PC-3 (cell line): ENCODE results near the gene TGM2. TPM values are rescaled to one million over a fixed set of nuclear protein-coding genes. Genes with fewer than 3 reads are reported as not detected.

Experiments used
- ATAC-seq: fragments of 200-7000 bp; cut with Tn5 transposase; 2 replicates; pipeline ENCODE4 v1.9.1; 2020; ENCODE audit warnings: mild to moderate bottlenecking, moderate library complexity
- BruUV-seq: library from RNA; stranded (reverse); fragments of 400-500 nt; replicated peaks from 2 replicates; lab custom pipeline; 2021; lab: Mats Ljungman, UMichigan
- CTCF ChIA-PET: fragments of 300-600 bp; sonication (Branson Sonifier 250); formaldehyde crosslinking; loops from one replicate; lab custom pipeline; 2022; ENCODE audit warnings: antibody characterized with exemption; lab: Charles Lee
- POLR2A ChIA-PET: fragments of 300-600 bp; sonication (Branson Sonifier 250); formaldehyde crosslinking; loops from one replicate; lab custom pipeline; 2022; ENCODE audit warnings: antibody characterized with exemption; ENCODE audit not compliant: unreplicated experiment; lab: Charles Lee
- DNase-seq: peaks from one replicate; pipeline ENCODE4 v3.0.0-alpha.2; 2015
- H2AFZ ChIP-seq: fragments of 300-600 bp; sonication (generic); 2 replicates; pipeline ENCODE4 v1.6.0; 2016; ENCODE audit warnings: antibody characterized with exemption, low read length
- H3F3A ChIP-seq: fragments of 300-600 bp; sonication (generic); one replicate; pipeline ENCODE4 v1.6.0; 2017; ENCODE audit warnings: antibody characterized with exemption, low read length, control low read depth, mild to moderate bottlenecking; ENCODE audit not compliant: unreplicated experiment
- H3K27ac ChIP-seq: fragments of 300-600 bp; sonication (generic); 2 replicates; pipeline ENCODE4 v1.5.1; 2016; ENCODE audit warnings: mild to moderate bottlenecking, low read length
- H3K27me3 ChIP-seq: fragments of 300-600 bp; sonication (generic); 2 replicates; pipeline ENCODE4 v1.6.1; 2016; ENCODE audit warnings: low read length, mixed read lengths
- H3K36me3 ChIP-seq: fragments of 300-600 bp; sonication (generic); 2 replicates; pipeline ENCODE4 v1.6.1; 2016; ENCODE audit warnings: low read depth, mixed run types, low read length, mixed read lengths
- H3K4me1 ChIP-seq: fragments of 300-600 bp; sonication (generic); 2 replicates; pipeline ENCODE4 v1.5.1; 2016; ENCODE audit warnings: low read length; ENCODE audit not compliant: insufficient read depth
- H3K4me2 ChIP-seq: fragments of 300-600 bp; sonication (generic); 2 replicates; pipeline ENCODE4 v1.6.0; 2016; ENCODE audit warnings: low read length
- H3K4me3 ChIP-seq: fragments of 300-600 bp; sonication (generic); 2 replicates; pipeline ENCODE4 v1.5.1; 2016; ENCODE audit warnings: mild to moderate bottlenecking, low read length, mixed read lengths
- H3K79me2 ChIP-seq: fragments of 300-600 bp; sonication (generic); 2 replicates; pipeline ENCODE4 v1.6.1; 2017; ENCODE audit warnings: low read length, mixed read lengths
- H3K9ac ChIP-seq: fragments of 300-600 bp; sonication (generic); 2 replicates; pipeline ENCODE4 v1.6.0; 2016; ENCODE audit warnings: mild to moderate bottlenecking, low read length
- H3K9me2 ChIP-seq: fragments of 300-600 bp; sonication (generic); replicated peaks from 2 replicates; pipeline ENCODE4 v1.6.1; 2016; ENCODE audit warnings: mixed run types, low read length, mixed read lengths
- H3K9me3 ChIP-seq: fragments of 300-600 bp; sonication (generic); 2 replicates; pipeline ENCODE4 v1.6.1; 2016; ENCODE audit warnings: low read length, mixed read lengths
- H4K20me1 ChIP-seq: fragments of 300-600 bp; sonication (generic); 2 replicates; pipeline ENCODE4 v1.6.1; 2016; ENCODE audit warnings: low read length, mixed read lengths
- EZH2 ChIP-seq: fragments of 300-600 bp; sonication (generic); IDR thresholded peaks from one replicate; pipeline ENCODE4 v1.6.1; 2017; ENCODE audit warnings: antibody characterized with exemption, mild to moderate bottlenecking, low read length; ENCODE audit not compliant: unreplicated experiment
- EZH2phosphoT487 ChIP-seq: fragments of 300-600 bp; sonication (generic); IDR thresholded peaks from 2 replicates; pipeline ENCODE4 v1.6.1; 2018; ENCODE audit warnings: mild to moderate bottlenecking, antibody characterized with exemption, low read length, borderline replicate concordance
- intact Hi-C: fragments of 100-400 bp; cut with micrococcal nuclease; formaldehyde crosslinking; loops from 2 replicates; pipeline ENCODE4 v1.9.0; 2023
- total RNA-seq: library from RNA; depleted of rRNA; stranded (reverse); fragments of >200 nt; gene quantifications from 2 replicates; pipeline ENCODE4 v1.2.3, GENCODE V29; 2014
- TF ChIP-seq, protein P1 (sequence below): fragments of 300-600 bp; sonication (generic); conservative IDR thresholded peaks from 2 replicates; pipeline ENCODE4 v1.5.1; 2017; ENCODE audit warnings: antibody characterized with exemption, low read depth, mild to moderate bottlenecking, low read length

The TGM2 gene
- total RNA-seq, 1 experiment from 2014 or later, result 583 TPM

DNA sequence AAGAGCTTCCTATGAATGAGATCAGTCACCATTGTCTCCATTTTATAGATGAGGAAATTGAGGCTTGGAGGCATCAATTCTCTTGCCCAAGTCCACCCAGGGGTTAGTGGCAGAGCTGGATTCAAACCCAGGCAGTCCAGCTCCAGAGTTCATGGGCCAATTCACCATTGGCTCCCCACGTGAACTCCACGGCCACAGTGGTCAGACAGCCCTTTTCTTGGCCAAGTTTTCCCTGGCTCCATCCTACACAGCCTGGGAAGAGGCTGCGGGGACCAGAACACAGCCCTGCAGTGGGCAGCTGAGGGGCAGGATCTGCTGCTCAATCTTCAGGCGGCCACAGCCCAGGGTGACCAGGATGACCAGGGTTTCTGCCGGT, 20.5 kb downstream of the TGM2 start:
- peak overlapping the region; percentile 79 for H3K9ac ChIP-seq
- TF ChIP-seq EZH2 (no peak), EZH2phosphoT487 (no peak)
- TF ChIP-seq, protein P1, sequence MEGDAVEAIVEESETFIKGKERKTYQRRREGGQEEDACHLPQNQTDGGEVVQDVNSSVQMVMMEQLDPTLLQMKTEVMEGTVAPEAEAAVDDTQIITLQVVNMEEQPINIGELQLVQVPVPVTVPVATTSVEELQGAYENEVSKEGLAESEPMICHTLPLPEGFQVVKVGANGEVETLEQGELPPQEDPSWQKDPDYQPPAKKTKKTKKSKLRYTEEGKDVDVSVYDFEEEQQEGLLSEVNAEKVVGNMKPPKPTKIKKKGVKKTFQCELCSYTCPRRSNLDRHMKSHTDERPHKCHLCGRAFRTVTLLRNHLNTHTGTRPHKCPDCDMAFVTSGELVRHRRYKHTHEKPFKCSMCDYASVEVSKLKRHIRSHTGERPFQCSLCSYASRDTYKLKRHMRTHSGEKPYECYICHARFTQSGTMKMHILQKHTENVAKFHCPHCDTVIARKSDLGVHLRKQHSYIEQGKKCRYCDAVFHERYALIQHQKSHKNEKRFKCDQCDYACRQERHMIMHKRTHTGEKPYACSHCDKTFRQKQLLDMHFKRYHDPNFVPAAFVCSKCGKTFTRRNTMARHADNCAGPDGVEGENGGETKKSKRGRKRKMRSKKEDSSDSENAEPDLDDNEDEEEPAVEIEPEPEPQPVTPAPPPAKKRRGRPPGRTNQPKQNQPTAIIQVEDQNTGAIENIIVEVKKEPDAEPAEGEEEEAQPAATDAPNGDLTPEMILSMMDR, result no peak
- no peaks in the 10 kb centered on the region for H3K27me3 ChIP-seq
- no peaks in the 10 kb centered on the region for H3K79me2 ChIP-seq
- peaks cover 54% of the 10 kb centered on the region for H3K36me3 ChIP-seq
- H2AFZ ChIP-seq, result no peak overlapping the region
- BruUV-seq, result no TSS peak
- H4K20me1 ChIP-seq, result no peaks in the 10 kb centered on the region
- H3K4me2 ChIP-seq, result peak overlapping the region; percentile 42
- no peak for DNase-seq
- H3F3A ChIP-seq, result peaks cover 23% of the 10 kb centered on the region
- peaks cover 29% of the 10 kb centered on the region for H3K4me1 ChIP-seq
- intact Hi-C loops, result no loop called here
- peak; percentile 5; the same call in 1 of the 2 replicates for ATAC-seq
- CTCF ChIA-PET, result interaction anchor here (1.2 kb wide), 2 partner anchors 77 to 87 kb away, joined by 3 to 5 read pairs; no protein-coding TSS in a partner anchor
- no peaks in the 10 kb centered on the region for H3K9me2 ChIP-seq
- H3K27ac ChIP-seq, result peak overlapping the region; percentile 95
- POLR2A ChIA-PET, result interaction anchor here (0.6 kb wide), 1 partner anchor 114 kb away, joined by 10 read pairs; no protein-coding TSS in a partner anchor
- H3K4me3 ChIP-seq, result no peak overlapping the region
- H3K9me3 ChIP-seq, result no peaks in the 10 kb centered on the region

DNA sequence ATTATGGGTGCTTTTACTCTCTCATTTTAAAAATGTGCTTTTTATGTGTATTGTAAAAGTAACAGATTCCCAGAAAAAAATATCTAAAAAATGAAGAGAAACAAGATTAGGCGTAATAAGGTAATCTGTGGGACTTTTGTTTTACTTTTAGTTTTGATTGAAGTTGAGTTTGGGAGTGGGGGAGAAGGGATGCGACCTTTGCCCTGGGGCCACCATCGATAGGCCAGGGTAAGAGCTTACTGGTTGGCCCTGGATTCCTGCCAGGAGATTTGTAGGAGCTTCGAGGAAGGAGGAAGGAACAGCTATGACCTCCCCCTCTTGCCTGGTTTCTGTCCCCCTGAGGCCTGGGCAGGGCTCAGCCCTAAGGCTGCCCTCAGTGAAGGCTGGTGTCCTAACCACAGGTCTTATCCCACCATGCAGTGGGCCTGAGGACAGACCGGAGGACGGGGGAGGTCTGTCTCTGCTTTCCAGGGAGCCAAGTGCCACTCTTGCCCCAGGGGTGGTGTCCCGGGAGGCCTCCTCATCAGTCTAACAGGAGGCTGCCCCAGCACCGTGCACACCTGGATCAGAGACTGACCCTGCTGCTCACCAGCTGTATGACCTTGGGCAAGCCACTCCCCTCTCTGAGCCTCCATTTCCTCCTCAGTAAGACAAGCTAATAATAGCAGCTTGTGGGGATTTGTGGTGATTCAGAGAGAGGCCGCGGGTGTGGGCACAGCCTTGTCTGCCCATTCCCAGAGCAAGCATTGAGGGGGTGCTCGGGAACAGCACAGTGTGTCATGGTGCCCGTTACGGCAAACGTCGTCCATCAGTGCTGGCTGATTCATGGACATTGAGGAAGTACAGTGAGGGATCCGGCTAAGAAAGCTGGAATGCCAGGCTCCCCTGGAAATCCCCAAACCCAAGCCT, 21.2 kb downstream of the TGM2 start:
- Histone ChIP-seq H2AFZ (peak overlapping the region; percentile 11), H3K27me3 (no peaks in the 10 kb centered on the region), H3K4me2 (peak overlapping the region; percentile 42), H3K36me3 (peaks cover 57% of the 10 kb centered on the region), H4K20me1 (no peaks in the 10 kb centered on the region), H3K4me3 (no peak overlapping the region), H3F3A (peaks cover 23% of the 10 kb centered on the region), H3K79me2 (no peaks in the 10 kb centered on the region), H3K27ac (peak overlapping the region; percentile 95), H3K4me1 (peaks cover 29% of the 10 kb centered on the region), H3K9ac (peak overlapping the region; percentile 79), H3K9me3 (no peaks in the 10 kb centered on the region), H3K9me2 (no peaks in the 10 kb centered on the region)
- no TSS peak for BruUV-seq
- TF ChIP-seq, protein P1, result no peak
- TF ChIP-seq EZH2phosphoT487, result no peak
- no peak for TF ChIP-seq EZH2
- CTCF ChIA-PET, result interaction anchor here (1.2 kb wide), 2 partner anchors 78 to 86 kb away, joined by 3 to 5 read pairs; no protein-coding TSS in a partner anchor
- intact Hi-C loops, result no loop called here
- peak; percentile 84 for DNase-seq
- POLR2A ChIA-PET, result no interaction called here
- peak; percentile 65 for ATAC-seq
